ENCODE data around the gene UST.

GRCh38 chr6:148824291-148824690 is 77.5 kb downstream of the UST start:
- no peak for TF ChIP-seq ATF2 (IDR thresholded peaks at IDR 0.05; ENCODE audit: low read length)
- no peak for TF ChIP-seq KDM5A (IDR thresholded peaks at IDR 0.05; ENCODE audit: low read length)
- no peak for TF ChIP-seq RBBP5 (IDR thresholded peaks at IDR 0.05; ENCODE audit: borderline replicate concordance, low read depth, low read length)
- TF ChIP-seq SIN3A (conservative IDR thresholded peaks at IDR 0.05 in 1 of 2, IDR thresholded peaks at IDR 0.05 in 1 of 2; ENCODE audit: low read depth in 1 of 2, low read length in 2 of 2), result no peak
- no peak for TF ChIP-seq JUN (IDR thresholded peaks at IDR 0.05; ENCODE audit: low read depth, low read length)
- no peak for TF ChIP-seq ZNF274 (IDR thresholded peaks at IDR 0.05; ENCODE audit: borderline replicate concordance, extremely low read depth, low read length)
- TF ChIP-seq EP300 (IDR thresholded peaks at IDR 0.05; ENCODE audit: borderline replicate concordance in 1 of 2, low read depth in 2 of 2, low read length in 2 of 2), result no peak
- no peak for TF ChIP-seq CTCF (IDR thresholded peaks at IDR 0.05; ENCODE audit: control extremely low read depth in 1 of 3, insufficient read depth in 1 of 3, low read depth in 1 of 3, low read length in 3 of 3)
- TF ChIP-seq YY1 (IDR thresholded peaks at IDR 0.05; ENCODE audit: low read depth, low read length), result no peak
- no peak for TF ChIP-seq JUND (IDR thresholded peaks at IDR 0.05; ENCODE audit: low read length)
- no peak for TF ChIP-seq POLR2AphosphoS5 (IDR thresholded peaks at IDR 0.05; ENCODE audit: low read depth, low read length)
- no peak for TF ChIP-seq E2F6 (IDR thresholded peaks at IDR 0.05)
- no peak for TF ChIP-seq GTF2F1 (IDR thresholded peaks at IDR 0.05; ENCODE audit: borderline replicate concordance, low read depth, low read length)

Measured in H1 (cell line).